Measurements from ENCODE around the gene COL4A3.
A peak's percentile ranks its signal among the peaks of the same experiment; 100 is the strongest.

Gene COL4A3

GRCh38 chr2:227185615-227186232 is 21.3 kb downstream of the COL4A3 start:
- no peaks in the 10 kb centered on the region for H3K27me3 ChIP-seq (ENCODE audit: insufficient read depth, low read depth, severe bottlenecking)
- H3K27ac ChIP-seq = no peak overlapping the region
- TF ChIP-seq CTCF (IDR thresholded peaks at IDR 0.05; ENCODE audit: low read depth, low read length) = no peak
- H3K4me3 ChIP-seq (ENCODE audit: low read depth, low read length) = no peak overlapping the region
- no peak for DNase-seq
- no peaks in the 10 kb centered on the region for H3K36me3 ChIP-seq
- no peaks in the 10 kb centered on the region for H3K9me3 ChIP-seq (ENCODE audit: severe bottlenecking)

- TF ChIP-seq CTCF (IDR thresholded peaks at IDR 0.05; ENCODE audit: low read depth, low read length) = no peak
- no peak overlapping the region for H3K27ac ChIP-seq
- no peak for DNase-seq
Measured at GRCh38 chr2:227186751-227187150, 22.3 kb downstream of the COL4A3 start.

GRCh38 chr2:227188292-227188691 is 23.9 kb downstream of the COL4A3 start:
- no peak overlapping the region for H3K27ac ChIP-seq
- no peak for DNase-seq
- TF ChIP-seq CTCF (IDR thresholded peaks at IDR 0.05; ENCODE audit: low read depth, low read length) = no peak
- H3K27me3 ChIP-seq (ENCODE audit: insufficient read depth, low read depth, severe bottlenecking) = no peaks in the 10 kb centered on the region
- H3K9me3 ChIP-seq (ENCODE audit: severe bottlenecking) = no peaks in the 10 kb centered on the region
- H3K36me3 ChIP-seq = no peaks in the 10 kb centered on the region
- no peak overlapping the region for H3K4me3 ChIP-seq (ENCODE audit: low read depth, low read length)

More at GRCh38 chr2:227186751-227187150, 22.3 kb downstream of the COL4A3 start:
- Histone ChIP-seq H3K27me3 (ENCODE audit: insufficient read depth, low read depth, severe bottlenecking) (no peaks in the 10 kb centered on the region), H3K9me3 (ENCODE audit: severe bottlenecking) (no peaks in the 10 kb centered on the region), H3K36me3 (no peaks in the 10 kb centered on the region), H3K4me3 (ENCODE audit: low read depth, low read length) (no peak overlapping the region)

- H3K36me3 ChIP-seq = no peaks in the 10 kb centered on the region
- H3K27ac ChIP-seq = no peak overlapping the region
- no peaks in the 10 kb centered on the region for H3K27me3 ChIP-seq (ENCODE audit: insufficient read depth, low read depth, severe bottlenecking)
- no peaks in the 10 kb centered on the region for H3K9me3 ChIP-seq (ENCODE audit: severe bottlenecking)
- no peak for TF ChIP-seq CTCF (IDR thresholded peaks at IDR 0.05; ENCODE audit: low read depth, low read length)
- H3K4me3 ChIP-seq (ENCODE audit: low read depth, low read length) = no peak overlapping the region
- peak; percentile 14 for DNase-seq
Measured at GRCh38 chr2:227191367-227191766, 26.9 kb downstream of the COL4A3 start.

GRCh38 chr2:227192491-227192890 is 28.1 kb downstream of the COL4A3 start:
- H3K27ac ChIP-seq = no peak overlapping the region

More at GRCh38 chr2:227192491-227192890, 28.1 kb downstream of the COL4A3 start:
- H3K27me3 ChIP-seq (ENCODE audit: insufficient read depth, low read depth, severe bottlenecking) = no peaks in the 10 kb centered on the region
- H3K4me3 ChIP-seq (ENCODE audit: low read depth, low read length) = no peak overlapping the region
- TF ChIP-seq CTCF (IDR thresholded peaks at IDR 0.05; ENCODE audit: low read depth, low read length) = no peak
- DNase-seq = no peak
- no peaks in the 10 kb centered on the region for H3K36me3 ChIP-seq
- H3K9me3 ChIP-seq (ENCODE audit: severe bottlenecking) = no peaks in the 10 kb centered on the region

Measured in WERI-Rb-1 (cell line).